Right atrium auricular region (tissue), 2 donors: Measurements from ENCODE around the gene VWC2. TPM values are rescaled to one million over a fixed set of nuclear protein-coding genes. Genes with fewer than 3 reads are reported as not detected.

Experiments
- DNase-seq: peaks from one replicate; pipeline ENCODE4 v3.0.0-alpha.2; 2019; ENCODE audit warnings: low spot score
- H3K27ac ChIP-seq, 2 donors: fragments of 200-600 bp; sonication (generic); 1 replicate in 1 of 2; 2 replicates in 1 of 2; pipeline ENCODE4 v1.5.1; 2016 to 2019
- H3K27me3 ChIP-seq, 2 donors: fragments of 200-600 bp; sonication (generic); one replicate each; pipeline versions ENCODE4 v1.5.1 to v1.6.0; 2017 to 2019
- H3K36me3 ChIP-seq: fragments of 200-600 bp; sonication (generic); one replicate; pipeline ENCODE4 v1.5.1; 2016
- H3K4me1 ChIP-seq, 2 donors: fragments of 200-600 bp; sonication (generic); one replicate each; pipeline versions ENCODE4 v1.5.1 to v1.6.0; 2017 to 2019
- H3K4me3 ChIP-seq, 2 donors: fragments of 200-600 bp; sonication (generic); 1 replicate in 1 of 2; 2 replicates in 1 of 2; pipeline ENCODE4 v1.5.1; 2017 to 2019; ENCODE audit warnings: mild to moderate bottlenecking in 1 of 2, moderate library complexity in 1 of 2
- H3K9me3 ChIP-seq, 2 donors: fragments of 200-600 bp; sonication (generic); one replicate each; pipeline ENCODE4 v1.5.1; 2019
- CTCF ChIP-seq, 2 donors: fragments of 200-600 bp; sonication (generic); IDR thresholded peaks; one replicate each; pipeline ENCODE4 v1.5.1; 2019; ENCODE audit warnings: antibody characterized with exemption in 2 of 2
- total RNA-seq, 2 donors: library from RNA; depleted of rRNA; stranded (reverse); fragments of >200 nt; gene quantifications; one replicate each; pipeline ENCODE4 v1.1.0, GENCODE V29; 2016

VWC2 gene
- total RNA-seq, 2 donors from 2014 or later: 1.7 to 4.0 TPM

GRCh38 chr7:49852619-49853462 lies 79.4 kb downstream of the VWC2 start:
- DNase-seq: no peak
- Histone ChIP-seq H3K4me1 (peaks cover 0 to 5% of the 10 kb centered on the region in 2 donors), H3K9me3 (no peaks in the 10 kb centered on the region), H3K36me3 (no peaks in the 10 kb centered on the region), H3K27ac (no peak overlapping the region), H3K27me3 (no peaks in the 10 kb centered on the region), H3K4me3 (no peak overlapping the region)
- peak; percentile 57 to 80 for TF ChIP-seq CTCF (IDR thresholded peaks at IDR 0.05)

GRCh38 chr7:49855281-49855980 lies 82.0 kb downstream of the VWC2 start:
- no peaks in the 10 kb centered on the region for H3K36me3 ChIP-seq
- H3K27ac ChIP-seq: no peak overlapping the region
- TF ChIP-seq CTCF (IDR thresholded peaks at IDR 0.05): no peak
- H3K4me3 ChIP-seq: no peak overlapping the region
- no peaks in the 10 kb centered on the region for H3K9me3 ChIP-seq
- H3K27me3 ChIP-seq: no peaks in the 10 kb centered on the region
- DNase-seq: no peak
- no peaks in the 10 kb centered on the region for H3K4me1 ChIP-seq

GRCh38 chr7:49860293-49860692 lies 86.9 kb downstream of the VWC2 start:
- DNase-seq: no peak
- TF ChIP-seq CTCF (IDR thresholded peaks at IDR 0.05): no peak
- H3K36me3 ChIP-seq: no peaks in the 10 kb centered on the region
- H3K27ac ChIP-seq: no peak overlapping the region
- no peaks in the 10 kb centered on the region for H3K27me3 ChIP-seq
- no peak overlapping the region for H3K4me3 ChIP-seq
- no peaks in the 10 kb centered on the region for H3K9me3 ChIP-seq
- no peaks in the 10 kb centered on the region for H3K4me1 ChIP-seq

- TF ChIP-seq CTCF (IDR thresholded peaks at IDR 0.05): no peak
- Histone ChIP-seq H3K36me3 (no peaks in the 10 kb centered on the region), H3K27me3 (no peaks in the 10 kb centered on the region), H3K9me3 (peaks cover 0 to 5% of the 10 kb centered on the region in 2 donors), H3K27ac (peak overlapping the region in 1 of 2 donors; percentile 45), H3K4me1 (peaks cover 0 to 15% of the 10 kb centered on the region in 2 donors), H3K4me3 (no peak overlapping the region)
- DNase-seq: no peak
Observed at GRCh38 chr7:49866076-49866735, 92.8 kb downstream of the VWC2 start.

GRCh38 chr7:49866910-49867309 lies 93.5 kb downstream of the VWC2 start:
- no peak for DNase-seq
- TF ChIP-seq CTCF (IDR thresholded peaks at IDR 0.05): no peak

More at GRCh38 chr7:49866910-49867309, 93.5 kb downstream of the VWC2 start:
- no peaks in the 10 kb centered on the region for H3K27me3 ChIP-seq
- no peak overlapping the region for H3K4me3 ChIP-seq
- no peak overlapping the region for H3K27ac ChIP-seq
- no peaks in the 10 kb centered on the region for H3K36me3 ChIP-seq
- peaks cover 0 to 5% of the 10 kb centered on the region in 2 donors for H3K9me3 ChIP-seq
- peaks cover 0 to 15% of the 10 kb centered on the region in 2 donors for H3K4me1 ChIP-seq
